HepG2 (cell line): ENCODE measurements around the gene CABLES1. TPM values are rescaled to one million over a fixed set of nuclear protein-coding genes. Genes with fewer than 3 reads are reported as not detected.

ENCODE experiments used
- ATAC-seq: fragments of 200-7000 bp; cut with Tn5 transposase; 3 replicates; pipeline ENCODE4 v1.9.1; 2020; ENCODE audit warnings: mild to moderate bottlenecking, moderate library complexity
- BruUV-seq: library from RNA; stranded (reverse); fragments of 400-500 nt; replicated peaks from 2 replicates; lab custom pipeline; 2021; lab: Mats Ljungman, UMichigan
- CTCF ChIA-PET: fragments of 300-600 bp; formaldehyde crosslinking; extraction: SDS; loops from one replicate; lab custom pipeline; 2021; ENCODE audit warnings: low total read pairs, inconsistent platforms, low intra/inter-chr PET ratio; lab: Yijun Ruan, JAX
- POLR2A ChIA-PET: fragments of 350-600 bp; sonication (Branson Sonifier 250); formaldehyde crosslinking; loops from one replicate; lab custom pipeline; 2020; ENCODE audit warnings: antibody characterized with exemption, inconsistent platforms; lab: Yijun Ruan, JAX
- DNase-seq: peaks from one replicate; pipeline ENCODE4 v3.0.0-alpha.2; 2015; ENCODE audit warnings: low spot score
- FAIRE-seq: peaks from 3 replicates; lab custom pipeline; 2011; peaks lifted over from hg19 to GRCh38; lab: Jason Lieb, UNC
- H2AFZ ChIP-seq: one replicate; pipeline ENCODE4 v1.6.1; 2011; ENCODE audit warnings: low read length, inconsistent platforms
- H3K27ac ChIP-seq: fragments of 300-600 bp; 3 replicates; pipeline ENCODE4 v1.8.0; 2011; ENCODE audit warnings: mixed run types, mild to moderate bottlenecking, mixed read lengths, low read length, inconsistent platforms; ENCODE audit not compliant: insufficient read depth; ENCODE audit errors: extremely low read length
- H3K27me3 ChIP-seq, 2 experiments: fragments of 200-600 bp in 1 of 2; 2 replicates in 1 of 2; 3 replicates in 1 of 2; pipeline versions ENCODE4 v1.6.0 to v1.8.0; 2011; ENCODE audit warnings: low read length in 2 of 2, mild to moderate bottlenecking in 2 of 2, moderate library complexity in 2 of 2, inconsistent platforms in 1 of 2; ENCODE audit not compliant: insufficient read depth in 2 of 2, control insufficient read depth in 1 of 2
- H3K36me3 ChIP-seq, 2 experiments: fragments of 200-600 bp in 1 of 2; replicated peaks in 1 of 2; 2 replicates in 1 of 2; 3 replicates in 1 of 2; pipeline versions ENCODE4 v1.5.1 to v1.8.0; 2011; ENCODE audit warnings: low read length in 2 of 2, inconsistent platforms in 1 of 2; ENCODE audit not compliant: insufficient read depth in 2 of 2, control insufficient read depth in 1 of 2
- H3K4me1 ChIP-seq: 2 replicates; pipeline ENCODE4 v1.5.1; 2012; ENCODE audit warnings: low read length, inconsistent platforms; ENCODE audit not compliant: insufficient read depth
- H3K4me2 ChIP-seq: 2 replicates; pipeline ENCODE4 v1.6.0; 2011; ENCODE audit warnings: low read depth, low read length, inconsistent platforms
- H3K4me3 ChIP-seq, 3 experiments: fragments of 200-600 bp in 1 of 3; sonication (generic), shearing (Covaris generic) in 1 of 3; replicated peaks in 1 of 3; 2 replicates each; pipeline ENCODE4 v1.5.1; 2011 to 2016; ENCODE audit warnings: low read length in 3 of 3, inconsistent platforms in 2 of 3, low read depth in 2 of 3, mild to moderate bottlenecking in 2 of 3, control low read depth in 1 of 3, mixed read lengths in 1 of 3; ENCODE audit not compliant: insufficient read depth in 1 of 3
- H3K79me2 ChIP-seq: one replicate; pipeline ENCODE4 v1.6.1; 2011; ENCODE audit warnings: low read length, inconsistent platforms; ENCODE audit not compliant: insufficient read depth
- H3K9ac ChIP-seq: 2 replicates; pipeline ENCODE4 v1.6.0; 2011; ENCODE audit warnings: mild to moderate bottlenecking, low read depth, low read length, inconsistent platforms; ENCODE audit not compliant: insufficient read depth
- H3K9me3 ChIP-seq: 2 replicates; pipeline ENCODE4 v1.5.1; 2012; ENCODE audit warnings: mild to moderate bottlenecking, low read length
- H4K20me1 ChIP-seq: 2 replicates; pipeline ENCODE4 v1.6.0; 2011; ENCODE audit warnings: inconsistent platforms, mild to moderate bottlenecking, low read length, moderate library complexity; ENCODE audit not compliant: insufficient read depth
- CBX5 ChIP-seq: sonication (generic); formaldehyde crosslinking; IDR thresholded peaks from 2 replicates; pipeline ENCODE4 v1.4.0; 2020; ENCODE audit warnings: missing genetic modification reagents, borderline replicate concordance
- ELF4 ChIP-seq: sonication (generic); formaldehyde crosslinking; IDR thresholded peaks from 2 replicates; pipeline ENCODE4 v1.5.0; 2020; ENCODE audit warnings: missing genetic modification reagents, mild to moderate bottlenecking, moderate library complexity, borderline replicate concordance
- HCFC1 ChIP-seq: fragments of 150-350 bp; IDR thresholded peaks from 2 replicates; pipeline ENCODE4 v1.6.1; 2014; ENCODE audit warnings: low read depth, low read length
- MTA3 ChIP-seq: sonication (generic); formaldehyde crosslinking; IDR thresholded peaks from 2 replicates; pipeline ENCODE4 v1.4.0; 2020; ENCODE audit warnings: missing genetic modification reagents
- ZNF234 ChIP-seq: sonication (generic); formaldehyde crosslinking; conservative IDR thresholded peaks from 2 replicates; pipeline ENCODE4 v1.5.1; 2020; ENCODE audit warnings: mild to moderate bottlenecking, missing genetic modification reagents
- ZNF891 ChIP-seq: sonication (generic); formaldehyde crosslinking; IDR thresholded peaks from 2 replicates; pipeline ENCODE4 v1.5.0; 2020; ENCODE audit warnings: mild to moderate bottlenecking, missing genetic modification reagents
- WGBS: methylation state at CpG from one replicate; pipeline ENCODE4 v1.1.6; 2017; ENCODE audit warnings: low lambda C conversion rate; 5-methylcytosine and 5-hydroxymethylcytosine counted together
- in situ Hi-C: cut with HindIII; loops from 2 replicates; pipeline ENCODE4 v1.10.0; 2017; ENCODE audit warnings: low pct_unique_long_range_greater_than_20kb; ENCODE audit not compliant: extremely low pct_ligation_motif_present
- intact Hi-C: fragments of 100-400 bp; cut with micrococcal nuclease; formaldehyde crosslinking; loops from one replicate; pipeline ENCODE4 v1.10.0; 2022; ENCODE audit not compliant: unreplicated experiment
- polyA plus RNA-seq, 8 experiments: library from polyadenylated mRNA; depleted of rRNA in 3 of 8; stranded (reverse) in 7 of 8; unstranded in 1 of 8; fragments of >200 nt; fragmentation: Illumina TruSeq in 4 of 8; extraction: Trizol in 4 of 8; gene quantifications; 2 replicates each; pipeline versions ENCODE4 v1.2.1 to v1.2.3, GENCODE V29; 2011 to 2016; ENCODE audit warnings: low read depth in 4 of 8, missing spikeins in 1 of 8, mixed read lengths in 1 of 8; ENCODE audit not compliant: insufficient read depth in 1 of 8
- total RNA-seq, 5 experiments: library from RNA; depleted of rRNA; stranded (reverse); fragments of >200 nt; fragmentation: Illumina TruSeq; extraction: Trizol; gene quantifications; 2 replicates each; pipeline ENCODE4 v1.2.3, GENCODE V29; 2016; ENCODE audit warnings: low read depth in 1 of 5
- TF ChIP-seq, protein P1 (sequence below): sonication (generic); formaldehyde crosslinking; IDR thresholded peaks from 2 replicates; pipeline ENCODE4 v1.4.0; 2020; ENCODE audit warnings: mild to moderate bottlenecking, missing genetic modification reagents
- TF ChIP-seq, protein P2 (sequence below): sonication (generic); formaldehyde crosslinking; IDR thresholded peaks from 2 replicates; pipeline ENCODE4 v1.4.0; 2020; ENCODE audit warnings: missing genetic modification reagents; ENCODE audit errors: not compliant biosample characterization
- TF ChIP-seq, protein P3 (sequence below): sonication (generic); formaldehyde crosslinking; IDR thresholded peaks from 2 replicates; pipeline ENCODE4 v1.5.1; 2020; ENCODE audit warnings: missing genetic modification reagents, mild to moderate bottlenecking, borderline replicate concordance

The CABLES1 gene
- total and polyA plus RNA-seq, 2 of the 13 experiments (the other 11 are each of a cell fraction or from before 2014, with no cell fraction given) = 14.7 to 25.8 TPM

DNA sequence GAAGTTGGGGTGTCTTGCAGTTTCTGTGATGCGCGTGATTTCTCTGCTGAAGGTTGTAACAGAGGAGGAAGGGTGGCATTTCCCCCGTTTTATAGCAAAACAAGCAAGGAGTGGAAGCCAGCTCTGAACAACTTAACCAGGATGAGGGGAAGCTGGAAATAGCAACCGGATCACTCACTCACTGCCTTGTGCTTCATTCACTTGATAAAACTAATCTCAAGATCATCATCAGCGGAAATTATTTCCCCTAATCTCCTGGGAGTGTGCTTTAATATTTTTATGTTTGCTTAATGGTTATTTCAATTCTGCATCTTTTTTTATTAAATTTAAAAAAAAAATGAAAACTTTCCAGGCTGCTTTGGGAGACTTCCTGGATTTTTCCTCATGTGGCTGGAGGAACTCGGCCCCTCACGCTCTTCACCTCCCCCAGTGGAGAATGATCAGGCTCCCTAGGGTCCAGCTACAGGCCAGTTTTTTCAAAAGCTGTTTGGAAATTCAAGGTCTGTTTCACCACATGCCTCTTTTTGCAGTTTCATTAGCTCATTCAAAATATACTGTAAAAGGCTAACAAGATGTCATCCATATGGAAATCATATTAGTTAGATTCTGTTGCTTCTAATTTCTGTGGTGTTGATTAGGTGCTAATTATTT lies 31.7 kb downstream of the CABLES1 start:
- Histone ChIP-seq H3K9me3 (no peaks in the 10 kb centered on the region), H2AFZ (no peak overlapping the region), H3K4me1 (no peaks in the 10 kb centered on the region), H3K27me3 (no peaks in the 10 kb centered on the region), H3K79me2 (peaks cover 34% of the 10 kb centered on the region), H3K4me2 (no peak overlapping the region), H4K20me1 (no peaks in the 10 kb centered on the region), H3K9ac (no peak overlapping the region), H3K27ac (no peak overlapping the region), H3K36me3 (peaks cover 6 to 31% of the 10 kb centered on the region in 2 experiments; a peak in 4 of 5 replicates), H3K4me3 (no peak overlapping the region)
- no peak for FAIRE-seq
- 96% methylated on average over 7 of the region's 7 CpGs for WGBS
- TF ChIP-seq, protein P1, sequence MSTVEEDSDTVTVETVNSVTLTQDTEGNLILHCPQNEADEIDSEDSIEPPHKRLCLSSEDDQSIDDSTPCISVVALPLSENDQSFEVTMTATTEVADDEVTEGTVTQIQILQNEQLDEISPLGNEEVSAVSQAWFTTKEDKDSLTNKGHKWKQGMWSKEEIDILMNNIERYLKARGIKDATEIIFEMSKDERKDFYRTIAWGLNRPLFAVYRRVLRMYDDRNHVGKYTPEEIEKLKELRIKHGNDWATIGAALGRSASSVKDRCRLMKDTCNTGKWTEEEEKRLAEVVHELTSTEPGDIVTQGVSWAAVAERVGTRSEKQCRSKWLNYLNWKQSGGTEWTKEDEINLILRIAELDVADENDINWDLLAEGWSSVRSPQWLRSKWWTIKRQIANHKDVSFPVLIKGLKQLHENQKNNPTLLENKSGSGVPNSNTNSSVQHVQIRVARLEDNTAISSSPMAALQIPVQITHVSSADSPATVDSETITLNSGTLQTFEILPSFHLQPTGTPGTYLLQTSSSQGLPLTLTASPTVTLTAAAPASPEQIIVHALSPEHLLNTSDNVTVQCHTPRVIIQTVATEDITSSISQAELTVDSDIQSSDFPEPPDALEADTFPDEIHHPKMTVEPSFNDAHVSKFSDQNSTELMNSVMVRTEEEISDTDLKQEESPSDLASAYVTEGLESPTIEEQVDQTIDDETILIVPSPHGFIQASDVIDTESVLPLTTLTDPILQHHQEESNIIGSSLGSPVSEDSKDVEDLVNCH (CRISPR knock-in tag) = no peak
- TF ChIP-seq CBX5 (CRISPR knock-in tag) (no peak), ZNF891 (CRISPR knock-in tag) (no peak), ZNF234 (CRISPR knock-in tag) (no peak), HCFC1 (no peak)
- no peak for ATAC-seq
- DNase-seq = no peak
- intact Hi-C loops = no loop called here
- BruUV-seq = no TSS peak
- CTCF ChIA-PET = no interaction called here
- POLR2A ChIA-PET = no interaction called here
- in situ Hi-C loops = no loop called here

DNA sequence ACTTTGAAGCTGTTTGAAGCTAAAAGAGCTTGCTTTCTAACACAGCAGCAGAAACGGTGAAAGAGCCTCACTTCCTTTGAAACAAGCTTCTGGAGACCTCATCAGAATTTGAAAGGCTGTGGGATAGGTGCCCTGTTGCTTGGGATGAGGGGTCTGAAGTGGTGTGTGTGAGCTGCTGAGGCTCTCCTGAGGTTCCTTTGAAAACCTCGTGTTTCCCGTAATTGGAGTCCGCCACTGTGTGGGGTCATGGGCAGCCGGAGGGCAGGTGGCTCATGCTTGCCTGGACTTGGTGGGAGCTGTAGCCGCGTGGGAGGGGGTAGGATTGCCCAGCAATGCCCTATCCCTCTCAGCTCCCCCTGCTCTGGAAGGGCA lies 34.4 kb downstream of the CABLES1 start:
- Histone ChIP-seq H3K36me3 (peaks cover 6 to 26% of the 10 kb centered on the region in 2 experiments; a peak in 4 of 5 replicates), H3K4me1 (no peaks in the 10 kb centered on the region), H3K79me2 (peaks cover 29% of the 10 kb centered on the region), H3K9me3 (no peaks in the 10 kb centered on the region), H4K20me1 (no peaks in the 10 kb centered on the region), H3K4me3 (no peak overlapping the region), H3K27me3 (no peaks in the 10 kb centered on the region), H2AFZ (no peak overlapping the region), H3K4me2 (no peak overlapping the region), H3K9ac (no peak overlapping the region), H3K27ac (no peak overlapping the region)
- in situ Hi-C loops (no loop called here), intact Hi-C loops (no loop called here)
- BruUV-seq = no TSS peak
- ATAC-seq (no peak), FAIRE-seq (no peak), DNase-seq (no peak)
- 90% methylated on average over 7 of the region's 7 CpGs for whole genome bisulfite sequencing
- TF ChIP-seq, protein P2, sequence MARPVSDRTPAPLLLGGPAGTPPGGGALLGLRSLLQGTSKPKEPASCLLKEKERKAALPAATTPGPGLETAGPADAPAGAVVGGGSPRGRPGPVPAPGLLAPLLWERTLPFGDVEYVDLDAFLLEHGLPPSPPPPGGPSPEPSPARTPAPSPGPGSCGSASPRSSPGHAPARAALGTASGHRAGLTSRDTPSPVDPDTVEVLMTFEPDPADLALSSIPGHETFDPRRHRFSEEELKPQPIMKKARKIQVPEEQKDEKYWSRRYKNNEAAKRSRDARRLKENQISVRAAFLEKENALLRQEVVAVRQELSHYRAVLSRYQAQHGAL (CRISPR knock-in tag) = no peak
- TF ChIP-seq, protein P3, sequence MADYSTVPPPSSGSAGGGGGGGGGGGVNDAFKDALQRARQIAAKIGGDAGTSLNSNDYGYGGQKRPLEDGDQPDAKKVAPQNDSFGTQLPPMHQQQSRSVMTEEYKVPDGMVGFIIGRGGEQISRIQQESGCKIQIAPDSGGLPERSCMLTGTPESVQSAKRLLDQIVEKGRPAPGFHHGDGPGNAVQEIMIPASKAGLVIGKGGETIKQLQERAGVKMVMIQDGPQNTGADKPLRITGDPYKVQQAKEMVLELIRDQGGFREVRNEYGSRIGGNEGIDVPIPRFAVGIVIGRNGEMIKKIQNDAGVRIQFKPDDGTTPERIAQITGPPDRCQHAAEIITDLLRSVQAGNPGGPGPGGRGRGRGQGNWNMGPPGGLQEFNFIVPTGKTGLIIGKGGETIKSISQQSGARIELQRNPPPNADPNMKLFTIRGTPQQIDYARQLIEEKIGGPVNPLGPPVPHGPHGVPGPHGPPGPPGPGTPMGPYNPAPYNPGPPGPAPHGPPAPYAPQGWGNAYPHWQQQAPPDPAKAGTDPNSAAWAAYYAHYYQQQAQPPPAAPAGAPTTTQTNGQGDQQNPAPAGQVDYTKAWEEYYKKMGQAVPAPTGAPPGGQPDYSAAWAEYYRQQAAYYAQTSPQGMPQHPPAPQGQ (CRISPR knock-in tag) = no peak
- no peak for TF ChIP-seq MTA3
- TF ChIP-seq ELF4 (CRISPR knock-in tag) = no peak
- POLR2A ChIA-PET = no interaction called here
- CTCF ChIA-PET = no interaction called here
